ENCODE results near the gene EFCAB6. TPM values are rescaled to one million over a fixed set of nuclear protein-coding genes. Genes with fewer than 3 reads are reported as not detected.

Gene EFCAB6
- total and polyA plus RNA-seq, 12 donors = 1.6 to 4.8 (median 2.9) TPM

DNA sequence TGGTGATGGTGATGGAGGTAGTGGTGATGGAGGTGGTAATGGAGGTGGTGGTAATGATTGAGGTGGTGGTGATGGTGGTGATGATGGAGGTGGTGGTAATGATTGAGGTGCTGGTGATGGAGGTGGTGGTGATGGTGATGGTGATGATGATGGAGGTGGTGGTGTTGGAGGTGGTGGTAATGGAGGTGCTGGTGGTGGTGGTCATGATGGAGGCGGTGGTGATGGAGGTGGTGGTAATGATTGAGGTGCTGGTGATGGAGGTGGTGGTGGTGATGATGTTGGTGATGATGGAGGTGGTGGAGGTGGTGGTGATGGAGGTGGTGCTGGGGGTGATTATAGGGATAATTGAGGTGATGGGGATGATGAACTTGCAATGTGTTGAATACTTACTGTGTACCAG, 320.4 kb downstream of the EFCAB6 start:
- no peaks in the 10 kb centered on the region for H3K36me3 ChIP-seq (replicated peaks in 1 of 2)
- no peaks in the 10 kb centered on the region for H3K9me3 ChIP-seq (replicated peaks in 1 of 3)
- no peaks in the 10 kb centered on the region for H3K4me1 ChIP-seq (replicated peaks in 1 of 2)
- DNase-seq = no peak
- H3K27ac ChIP-seq = no peak overlapping the region
- intact Hi-C loops (cut with DNase I) = no loop called here
- TF ChIP-seq, protein P1, sequence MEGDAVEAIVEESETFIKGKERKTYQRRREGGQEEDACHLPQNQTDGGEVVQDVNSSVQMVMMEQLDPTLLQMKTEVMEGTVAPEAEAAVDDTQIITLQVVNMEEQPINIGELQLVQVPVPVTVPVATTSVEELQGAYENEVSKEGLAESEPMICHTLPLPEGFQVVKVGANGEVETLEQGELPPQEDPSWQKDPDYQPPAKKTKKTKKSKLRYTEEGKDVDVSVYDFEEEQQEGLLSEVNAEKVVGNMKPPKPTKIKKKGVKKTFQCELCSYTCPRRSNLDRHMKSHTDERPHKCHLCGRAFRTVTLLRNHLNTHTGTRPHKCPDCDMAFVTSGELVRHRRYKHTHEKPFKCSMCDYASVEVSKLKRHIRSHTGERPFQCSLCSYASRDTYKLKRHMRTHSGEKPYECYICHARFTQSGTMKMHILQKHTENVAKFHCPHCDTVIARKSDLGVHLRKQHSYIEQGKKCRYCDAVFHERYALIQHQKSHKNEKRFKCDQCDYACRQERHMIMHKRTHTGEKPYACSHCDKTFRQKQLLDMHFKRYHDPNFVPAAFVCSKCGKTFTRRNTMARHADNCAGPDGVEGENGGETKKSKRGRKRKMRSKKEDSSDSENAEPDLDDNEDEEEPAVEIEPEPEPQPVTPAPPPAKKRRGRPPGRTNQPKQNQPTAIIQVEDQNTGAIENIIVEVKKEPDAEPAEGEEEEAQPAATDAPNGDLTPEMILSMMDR (IDR thresholded peaks at IDR 0.05) = no peak
- TF ChIP-seq POLR2A (IDR thresholded peaks at IDR 0.05) = no peak
- WGBS, 4 donors = 95 to 100% (median 100%) methylated on average over 1 of the region's 1 CpG
- H3K27me3 ChIP-seq = no peaks in the 10 kb centered on the region
- no peak overlapping the region for H3K4me3 ChIP-seq

DNA sequence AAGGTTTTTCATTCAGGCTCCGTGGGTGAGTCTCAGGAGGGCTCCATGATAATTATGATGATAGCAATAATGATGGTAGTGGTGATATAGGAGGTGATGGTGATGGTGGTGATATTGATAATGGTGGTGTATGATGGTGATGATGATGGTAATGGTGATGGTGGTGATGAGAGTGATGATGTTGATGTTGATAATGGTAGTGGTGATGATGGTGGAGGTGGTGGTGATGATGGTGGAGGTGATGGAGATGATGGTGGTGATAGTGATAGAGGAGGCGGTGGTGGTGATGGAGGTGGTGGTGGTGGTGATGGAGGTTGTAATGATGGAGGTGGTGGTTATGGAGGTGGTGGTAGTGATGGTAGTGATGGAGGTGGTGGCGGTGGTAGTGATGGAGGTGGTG, 320.9 kb downstream of the EFCAB6 start:
- no peaks in the 10 kb centered on the region for H3K36me3 ChIP-seq (replicated peaks in 1 of 2)
- intact Hi-C loops (cut with DNase I) = no loop called here
- no peaks in the 10 kb centered on the region for H3K9me3 ChIP-seq (replicated peaks in 1 of 3)
- H3K27me3 ChIP-seq = no peaks in the 10 kb centered on the region
- no peak for DNase-seq
- H3K4me1 ChIP-seq (replicated peaks in 1 of 2) = no peaks in the 10 kb centered on the region
- no peak for TF ChIP-seq POLR2A (IDR thresholded peaks at IDR 0.05)
- TF ChIP-seq, protein P1 (IDR thresholded peaks at IDR 0.05) = no peak
- 57 to 62% (median 60%) methylated on average over 3 of the region's 3 CpGs for WGBS, 4 donors
- no peak overlapping the region for H3K4me3 ChIP-seq
- H3K27ac ChIP-seq = no peak overlapping the region

DNA sequence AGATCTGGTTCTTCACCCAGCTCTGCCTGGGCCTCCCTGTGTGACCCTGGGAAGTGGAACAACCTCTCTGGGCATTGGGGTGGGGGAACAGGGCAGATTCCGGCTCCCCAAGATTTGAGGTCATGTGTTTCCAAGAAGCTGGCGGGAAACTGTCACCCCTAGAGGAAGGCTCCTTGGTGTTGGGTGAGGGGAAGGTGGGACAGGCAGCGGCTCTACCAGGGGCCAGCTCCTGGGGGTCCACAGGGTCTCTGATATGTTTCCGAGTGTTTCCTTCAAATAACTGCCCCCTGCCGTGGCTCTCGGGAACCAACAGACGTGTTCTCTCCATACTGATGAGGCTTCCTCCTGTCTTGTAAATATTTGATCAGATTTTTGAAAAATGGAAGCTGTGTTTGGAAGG, 321.8 kb downstream of the EFCAB6 start:
- WGBS, 4 donors = 76 to 87% (median 82%) methylated on average over 6 to 7 of the region's 7 CpGs
- intact Hi-C loops (cut with DNase I) = no loop called here
- Histone ChIP-seq H3K27me3 (no peaks in the 10 kb centered on the region), H3K4me1 (replicated peaks in 1 of 2) (no peaks in the 10 kb centered on the region), H3K9me3 (replicated peaks in 1 of 3) (no peaks in the 10 kb centered on the region), H3K36me3 (replicated peaks in 1 of 2) (no peaks in the 10 kb centered on the region), H3K27ac (no peak overlapping the region), H3K4me3 (no peak overlapping the region)
- TF ChIP-seq POLR2A (IDR thresholded peaks at IDR 0.05) = no peak
- TF ChIP-seq, protein P1 (IDR thresholded peaks at IDR 0.05) = no peak
- DNase-seq = no peak

DNA sequence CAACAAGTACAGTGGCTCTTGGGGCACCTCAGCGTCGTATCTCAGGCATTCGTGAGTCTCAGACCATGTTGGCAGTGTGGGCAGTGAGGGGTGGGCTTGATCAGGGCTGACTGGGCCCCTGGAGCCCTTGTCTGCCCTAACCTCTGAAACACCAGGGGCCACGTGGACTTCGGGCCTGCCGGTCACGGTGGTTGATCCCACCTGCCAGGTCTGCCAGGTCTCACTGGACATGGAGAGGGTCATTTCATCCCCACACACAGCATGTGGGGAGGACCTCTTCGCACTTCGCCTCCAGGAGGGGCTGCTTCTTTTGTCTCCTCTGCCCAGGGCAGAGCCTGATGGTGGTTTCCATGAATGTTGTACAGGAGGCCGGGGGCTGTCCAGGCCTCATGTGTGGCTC, 323.2 kb downstream of the EFCAB6 start:
- Histone ChIP-seq H3K27ac (no peak overlapping the region), H3K36me3 (replicated peaks in 1 of 2) (no peaks in the 10 kb centered on the region), H3K4me1 (replicated peaks in 1 of 2) (no peaks in the 10 kb centered on the region), H3K27me3 (no peaks in the 10 kb centered on the region), H3K4me3 (no peak overlapping the region), H3K9me3 (replicated peaks in 1 of 3) (no peaks in the 10 kb centered on the region)
- no peak for TF ChIP-seq POLR2A (IDR thresholded peaks at IDR 0.05)
- TF ChIP-seq, protein P1 (IDR thresholded peaks at IDR 0.05) = no peak
- no peak for DNase-seq
- WGBS, 4 donors = 75 to 100% (median 79%) methylated on average over 7 to 10 of the region's 10 CpGs
- intact Hi-C loops (cut with DNase I) = no loop called here

Data from adrenal gland (tissue), 12 donors.